HepG2 (cell line): Measurements from ENCODE around the gene NFKBIA.

Experiments
- ADNP ChIP-seq: sonication (generic); formaldehyde crosslinking; IDR thresholded peaks from 2 replicates; pipeline ENCODE4 v1.4.0; 2020; ENCODE audit warnings: missing genetic modification reagents
- CHD2 ChIP-seq: IDR thresholded peaks from 2 replicates; pipeline ENCODE4 v1.6.1; 2011; ENCODE audit warnings: low read depth, low read length, improper control_type of control experiment
- CTCF ChIP-seq: sonication (generic); formaldehyde crosslinking; IDR thresholded peaks from 2 replicates; pipeline ENCODE4 v1.5.0; 2020; ENCODE audit warnings: mild to moderate bottlenecking, missing genetic modification reagents, moderate library complexity
- ELF1 ChIP-seq: sonication (generic); formaldehyde crosslinking; IDR thresholded peaks from 2 replicates; pipeline ENCODE4 v1.4.0; 2020; ENCODE audit warnings: missing genetic modification reagents
- EP300 ChIP-seq, 3 experiments: sonication (generic) in 1 of 3; formaldehyde crosslinking in 1 of 3; IDR thresholded peaks; 2 replicates each; pipeline versions ENCODE4 v1.5.1 to v1.6.1; 2011 to 2020; ENCODE audit warnings: low read depth in 2 of 3, low read length in 2 of 3, borderline replicate concordance in 1 of 3, improper control_type of control experiment in 1 of 3, mild to moderate bottlenecking in 1 of 3, missing genetic modification reagents in 1 of 3, moderate library complexity in 1 of 3
- HOXD1 ChIP-seq: sonication (generic); formaldehyde crosslinking; IDR thresholded peaks from 2 replicates; pipeline ENCODE4 v1.5.0; 2020; ENCODE audit warnings: missing genetic modification reagents
- KAT2B ChIP-seq: fragments of 150-350 bp; IDR thresholded peaks from 2 replicates; pipeline ENCODE4 v1.6.1; 2014; ENCODE audit warnings: low read depth, low read length, borderline replicate concordance
- MXI1 ChIP-seq: IDR thresholded peaks from 3 replicates; pipeline ENCODE4 v1.6.1; 2012; ENCODE audit warnings: low read depth, low read length, inconsistent platforms, borderline replicate concordance
- NR3C1 ChIP-seq: sonication (generic); formaldehyde crosslinking; IDR thresholded peaks from 2 replicates; pipeline ENCODE4 v1.4.0; 2020; ENCODE audit warnings: missing genetic modification reagents
- POLR2A ChIP-seq, 2 experiments: IDR thresholded peaks; 2 replicates each; pipeline ENCODE4 v1.6.1; 2011; ENCODE audit warnings: low read depth in 2 of 2, low read length in 2 of 2, mild to moderate bottlenecking in 1 of 2, moderate library complexity in 1 of 2; ENCODE audit not compliant: insufficient read depth in 1 of 2
- TBP ChIP-seq: sonication (generic); formaldehyde crosslinking; IDR thresholded peaks from 2 replicates; pipeline ENCODE4 v1.5.0; 2020; ENCODE audit warnings: missing genetic modification reagents
- ZFY ChIP-seq: sonication (generic); formaldehyde crosslinking; IDR thresholded peaks from 2 replicates; pipeline ENCODE4 v1.4.0; 2020; ENCODE audit warnings: missing genetic modification reagents
- ZNF781 ChIP-seq: sonication (generic); formaldehyde crosslinking; IDR thresholded peaks from 2 replicates; pipeline ENCODE4 v1.5.1; 2020; ENCODE audit warnings: borderline replicate concordance, mild to moderate bottlenecking, missing genetic modification reagents; ENCODE audit errors: not compliant biosample characterization
- TF ChIP-seq, protein P1 (sequence below): IDR thresholded peaks from 2 replicates; pipeline ENCODE4 v1.6.1; 2018; ENCODE audit warnings: missing genetic modification reagents, mild to moderate bottlenecking, missing compliant biosample characterization

- TF ChIP-seq EP300 (IDR thresholded peaks at IDR 0.05; ENCODE audit: low read depth in 2 of 2, low read length in 2 of 2) = no peak
- no peak for TF ChIP-seq EP300 (CRISPR knock-in tag; IDR thresholded peaks at IDR 0.05; ENCODE audit: borderline replicate concordance)
- no peak for TF ChIP-seq KAT2B
- TF ChIP-seq ELF1 (CRISPR knock-in tag) = no peak
- TF ChIP-seq ZFY (CRISPR knock-in tag) = no peak
- no peak for TF ChIP-seq ADNP
- TF ChIP-seq MXI1 = no peak
- TF ChIP-seq CTCF (CRISPR knock-in tag) = no peak
- no peak for TF ChIP-seq TBP (CRISPR knock-in tag)
- TF ChIP-seq HOXD1 (CRISPR knock-in tag) = no peak
- TF ChIP-seq, protein P1, sequence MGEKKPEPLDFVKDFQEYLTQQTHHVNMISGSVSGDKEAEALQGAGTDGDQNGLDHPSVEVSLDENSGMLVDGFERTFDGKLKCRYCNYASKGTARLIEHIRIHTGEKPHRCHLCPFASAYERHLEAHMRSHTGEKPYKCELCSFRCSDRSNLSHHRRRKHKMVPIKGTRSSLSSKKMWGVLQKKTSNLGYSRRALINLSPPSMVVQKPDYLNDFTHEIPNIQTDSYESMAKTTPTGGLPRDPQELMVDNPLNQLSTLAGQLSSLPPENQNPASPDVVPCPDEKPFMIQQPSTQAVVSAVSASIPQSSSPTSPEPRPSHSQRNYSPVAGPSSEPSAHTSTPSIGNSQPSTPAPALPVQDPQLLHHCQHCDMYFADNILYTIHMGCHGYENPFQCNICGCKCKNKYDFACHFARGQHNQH (CRISPR knock-in tag) = no peak
- no peak for TF ChIP-seq NR3C1
- TF ChIP-seq POLR2A (IDR thresholded peaks at IDR 0.05; ENCODE audit: insufficient read depth in 1 of 2, low read depth in 2 of 2, low read length in 2 of 2) = no peak
- TF ChIP-seq CHD2 = no peak
- TF ChIP-seq ZNF781 = no peak
Measured at GRCh38 chr14:35393826-35394225, 10.7 kb downstream of the NFKBIA start.
